IPS DF 4.7 (cell line): ENCODE data around the gene C1QTNF8.

Experiments
- DNase-seq: peaks from one replicate; pipeline ENCODE4 v3.0.0-alpha.2; 2013; ENCODE audit warnings: low spot score; ENCODE audit errors: extremely low read depth

Gene C1QTNF8

GRCh38 chr16:1096169-1097082 is at the start of gene C1QTNF8:
C1QTNF8 (minus strand) TSS chr16:1096244; CDS start chr16:1094922, 1,322 bp downstream.
- DNase-seq, result no peak

GRCh38 chr16:1145383-1146100 is 49.5 kb upstream of the C1QTNF8 start:
- no peak for DNase-seq

GRCh38 chr16:1144476-1145382 is 48.7 kb upstream of the C1QTNF8 start:
- no peak for DNase-seq

GRCh38 chr16:1143761-1144450 is 47.9 kb upstream of the C1QTNF8 start:
- DNase-seq, result no peak

- no peak for DNase-seq
These were observed 46.9 kb upstream of the C1QTNF8 start for GRCh38 chr16:1142911-1143310.

GRCh38 chr16:1141716-1142115 is 45.7 kb upstream of the C1QTNF8 start:
- DNase-seq, result no peak

- no peak for DNase-seq
These were observed 45.1 kb upstream of the C1QTNF8 start for GRCh38 chr16:1141191-1141590.

- no peak for DNase-seq
These were observed 44.6 kb upstream of the C1QTNF8 start for GRCh38 chr16:1140582-1141162.

- no peak for DNase-seq
These were observed 41.6 kb upstream of the C1QTNF8 start for GRCh38 chr16:1137604-1138003.

- DNase-seq, result no peak
These were observed 39.4 kb upstream of the C1QTNF8 start for GRCh38 chr16:1135459-1135825.

GRCh38 chr16:1134776-1135458 is 38.9 kb upstream of the C1QTNF8 start:
- DNase-seq, result no peak

GRCh38 chr16:1133810-1134520 is 37.9 kb upstream of the C1QTNF8 start:
- no peak for DNase-seq

- no peak for DNase-seq
These were observed 37.2 kb upstream of the C1QTNF8 start for GRCh38 chr16:1133271-1133670.

GRCh38 chr16:1132431-1132830 is 36.4 kb upstream of the C1QTNF8 start:
- no peak for DNase-seq

- no peak for DNase-seq
These were observed 35.4 kb upstream of the C1QTNF8 start for GRCh38 chr16:1131378-1131994.

GRCh38 chr16:1130382-1130781 is 34.3 kb upstream of the C1QTNF8 start:
- no peak for DNase-seq

GRCh38 chr16:1129106-1129960 is 33.3 kb upstream of the C1QTNF8 start:
- DNase-seq, result no peak
